ENCODE results near the gene CELA3A.

DNA sequence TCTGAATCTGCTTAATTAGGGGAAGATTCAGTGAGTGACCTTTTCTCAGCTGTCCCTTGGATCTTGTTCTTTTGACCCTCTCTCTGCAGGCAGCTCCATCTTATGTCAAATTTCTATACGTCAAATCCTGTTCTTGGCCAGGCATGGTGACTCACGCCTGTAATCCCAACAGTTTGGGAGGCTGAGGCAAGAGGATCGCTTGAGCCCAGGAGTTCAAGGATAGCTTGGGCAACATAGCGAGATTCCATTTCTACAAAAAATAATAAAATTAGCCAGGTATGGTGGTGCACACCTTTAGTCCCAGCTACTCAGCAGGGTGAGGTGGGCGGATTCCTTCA lies 38.8 kb downstream of the CELA3A start:
- TF ChIP-seq, protein P1, sequence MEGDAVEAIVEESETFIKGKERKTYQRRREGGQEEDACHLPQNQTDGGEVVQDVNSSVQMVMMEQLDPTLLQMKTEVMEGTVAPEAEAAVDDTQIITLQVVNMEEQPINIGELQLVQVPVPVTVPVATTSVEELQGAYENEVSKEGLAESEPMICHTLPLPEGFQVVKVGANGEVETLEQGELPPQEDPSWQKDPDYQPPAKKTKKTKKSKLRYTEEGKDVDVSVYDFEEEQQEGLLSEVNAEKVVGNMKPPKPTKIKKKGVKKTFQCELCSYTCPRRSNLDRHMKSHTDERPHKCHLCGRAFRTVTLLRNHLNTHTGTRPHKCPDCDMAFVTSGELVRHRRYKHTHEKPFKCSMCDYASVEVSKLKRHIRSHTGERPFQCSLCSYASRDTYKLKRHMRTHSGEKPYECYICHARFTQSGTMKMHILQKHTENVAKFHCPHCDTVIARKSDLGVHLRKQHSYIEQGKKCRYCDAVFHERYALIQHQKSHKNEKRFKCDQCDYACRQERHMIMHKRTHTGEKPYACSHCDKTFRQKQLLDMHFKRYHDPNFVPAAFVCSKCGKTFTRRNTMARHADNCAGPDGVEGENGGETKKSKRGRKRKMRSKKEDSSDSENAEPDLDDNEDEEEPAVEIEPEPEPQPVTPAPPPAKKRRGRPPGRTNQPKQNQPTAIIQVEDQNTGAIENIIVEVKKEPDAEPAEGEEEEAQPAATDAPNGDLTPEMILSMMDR (IDR thresholded peaks at IDR 0.05): no peak
- no peak for TF ChIP-seq POLR2A (IDR thresholded peaks at IDR 0.05)

Data from esophagus squamous epithelium (tissue), 4 donors.